A549 (cell line): Measurements from ENCODE around the gene MAG. TPM values are rescaled to one million over a fixed set of nuclear protein-coding genes. Genes with fewer than 3 reads are reported as not detected.

Experiments used
- ATAC-seq, 2 experiments: fragments of 200-7000 bp in 1 of 2; fragments of >200 bp in 1 of 2; cut with Nextera tagmentation in 1 of 2; cut with Tn5 transposase in 1 of 2; 3 replicates each; pipeline versions ENCODE4 v1.8.0 to v1.9.1; 2018 to 2020; ENCODE audit warnings: mild to moderate bottlenecking in 1 of 2, moderate library complexity in 1 of 2
- CTCF ChIA-PET: fragments of 300-600 bp; sonication (Branson Sonifier 250); formaldehyde crosslinking; extraction: SDS; loops from one replicate; lab custom pipeline; 2021; ENCODE audit warnings: antibody characterized with exemption, inconsistent platforms; lab: Yijun Ruan, JAX
- POLR2A ChIA-PET: fragments of 350-600 bp; formaldehyde crosslinking; extraction: SDS; loops from one replicate; lab custom pipeline; 2021; ENCODE audit warnings: antibody characterized with exemption, inconsistent platforms; lab: Yijun Ruan, JAX
- DNase-seq, 2 experiments: peaks; one replicate each; pipeline versions ENCODE4 v3.0.0 to v3.0.0-alpha.2; 2011 to 2016; ENCODE audit warnings: low read depth in 1 of 2, low spot score in 1 of 2
- FAIRE-seq: peaks from 2 replicates; lab custom pipeline; 2011; peaks lifted over from hg19 to GRCh38; lab: Jason Lieb, UNC
- H3K27ac ChIP-seq, 2 experiments: fragments of >200 bp; sonication (Bioruptor Twin); formaldehyde crosslinking; 3 replicates each; pipeline ENCODE4 v1.5.1; 2016 to 2017
- H3K4me1 ChIP-seq: fragments of >200 bp; sonication (Bioruptor Twin); formaldehyde crosslinking; 3 replicates; pipeline ENCODE4 v1.6.1; 2016
- H3K4me2 ChIP-seq: fragments of >200 bp; sonication (Bioruptor Twin); formaldehyde crosslinking; 3 replicates; pipeline ENCODE4 v1.6.1; 2016
- H3K4me3 ChIP-seq: fragments of >200 bp; sonication (Bioruptor Twin); formaldehyde crosslinking; 3 replicates; pipeline ENCODE4 v1.5.1; 2016
- H3K9me3 ChIP-seq: fragments of >200 bp; sonication (Bioruptor Twin); formaldehyde crosslinking; 3 replicates; pipeline ENCODE4 v1.6.1; 2016
- BCL3 ChIP-seq: fragments of >200 bp; sonication (Bioruptor Twin); formaldehyde crosslinking; IDR thresholded peaks from 3 replicates; pipeline ENCODE4 v1.6.1; 2016
- CBX2 ChIP-seq: fragments of 200-600 bp; sonication (generic); IDR thresholded peaks from 2 replicates; pipeline ENCODE4 v1.6.1; 2016; ENCODE audit warnings: low read depth, mild to moderate bottlenecking, borderline replicate concordance
- CEBPB ChIP-seq, 2 experiments: fragments of >200 bp in 1 of 2; sonication (Bioruptor Twin) in 1 of 2; formaldehyde crosslinking in 1 of 2; IDR thresholded peaks; 2 replicates each; pipeline ENCODE4 v1.6.1; 2012 to 2016
- CHD2 ChIP-seq: fragments of 150-350 bp; IDR thresholded peaks from 2 replicates; pipeline ENCODE4 v1.6.1; 2014; ENCODE audit warnings: low read length; ENCODE audit not compliant: partially characterized antibody
- CHD4 ChIP-seq: fragments of 200-600 bp; sonication (generic); IDR thresholded peaks from 2 replicates; pipeline ENCODE4 v1.6.1; 2016; ENCODE audit warnings: antibody characterized with exemption, mild to moderate bottlenecking, borderline replicate concordance
- CTCF ChIP-seq: fragments of >200 bp; sonication (Bioruptor Twin); formaldehyde crosslinking; IDR thresholded peaks from 3 replicates; pipeline ENCODE4 v1.5.1; 2016
- EHF ChIP-seq: fragments of 250-450 bp; sonication (Bioruptor Pico); IDR thresholded peaks from 2 replicates; pipeline ENCODE4 v1.5.0; 2020; ENCODE audit warnings: mild to moderate bottlenecking
- EHMT2 ChIP-seq: fragments of 200-600 bp; sonication (generic); IDR thresholded peaks from 2 replicates; pipeline ENCODE4 v1.6.1; 2016; ENCODE audit warnings: antibody characterized with exemption, low read depth, mild to moderate bottlenecking, moderate library complexity
- EP300 ChIP-seq, 2 experiments: fragments of >200 bp; sonication (Bioruptor Twin); formaldehyde crosslinking; IDR thresholded peaks; 2 replicates in 1 of 2; 3 replicates in 1 of 2; pipeline ENCODE4 v1.6.1; 2016 to 2017
- ESRRA ChIP-seq: fragments of 150-350 bp; IDR thresholded peaks from 2 replicates; pipeline ENCODE4 v1.6.1; 2014; ENCODE audit warnings: mild to moderate bottlenecking, low read length, borderline replicate concordance
- FOSL2 ChIP-seq, 2 experiments: fragments of 450-650 bp in 1 of 2; fragments of >200 bp in 1 of 2; sonication (Bioruptor Twin) in 1 of 2; formaldehyde crosslinking; IDR thresholded peaks; 2 replicates each; pipeline versions ENCODE4 v1.5.0 to v1.6.1; 2016 to 2020; ENCODE audit warnings: mild to moderate bottlenecking in 1 of 2, moderate library complexity in 1 of 2
- GATA3 ChIP-seq: IDR thresholded peaks from 2 replicates; pipeline ENCODE4 v1.6.1; 2012; ENCODE audit warnings: borderline replicate concordance
- HOXA7 ChIP-seq: fragments of 250-450 bp; sonication (Bioruptor Pico); IDR thresholded peaks from 2 replicates; pipeline ENCODE4 v1.5.0; 2020; ENCODE audit warnings: mild to moderate bottlenecking, moderate library complexity
- HOXB13 ChIP-seq: fragments of 250-450 bp; sonication (Bioruptor Pico); IDR thresholded peaks from 2 replicates; pipeline ENCODE4 v1.5.0; 2020; ENCODE audit warnings: low read depth, mild to moderate bottlenecking, moderate library complexity
- JUN ChIP-seq, 2 experiments: fragments of >200 bp; sonication (Bioruptor Twin); formaldehyde crosslinking; IDR thresholded peaks; 2 replicates in 1 of 2; 3 replicates in 1 of 2; pipeline ENCODE4 v1.6.1; 2016 to 2017
- KDM5A ChIP-seq: fragments of 200-600 bp; sonication (generic); IDR thresholded peaks from 2 replicates; pipeline ENCODE4 v1.6.1; 2016; ENCODE audit warnings: antibody characterized with exemption, mild to moderate bottlenecking
- MAFK ChIP-seq: fragments of 450-650 bp; IDR thresholded peaks from 2 replicates; pipeline ENCODE4 v1.6.1; 2014; ENCODE audit not compliant: partially characterized antibody
- MAX ChIP-seq: IDR thresholded peaks from 2 replicates; pipeline ENCODE4 v1.6.1; 2012
- MYC ChIP-seq: IDR thresholded peaks from 2 replicates; pipeline ENCODE4 v1.6.1; 2012; ENCODE audit warnings: mild to moderate bottlenecking, inconsistent platforms, low read length, improper control_type of control experiment, borderline replicate concordance
- NPAS2 ChIP-seq: fragments of 250-450 bp; sonication (Bioruptor Pico); IDR thresholded peaks from 2 replicates; pipeline ENCODE4 v1.8.0; 2022; ENCODE audit warnings: mild to moderate bottlenecking, moderate library complexity, borderline replicate concordance
- PBX3 ChIP-seq: IDR thresholded peaks from 2 replicates; pipeline ENCODE4 v1.6.1; 2012
- PHF8 ChIP-seq: fragments of 200-600 bp; sonication (generic); IDR thresholded peaks from 2 replicates; pipeline ENCODE4 v1.6.1; 2016; ENCODE audit warnings: low read depth, mild to moderate bottlenecking, antibody characterized with exemption, moderate library complexity, borderline replicate concordance
- POLR2AphosphoS2 ChIP-seq: conservative IDR thresholded peaks from 2 replicates; pipeline ENCODE4 v1.6.1; 2012; ENCODE audit warnings: low read length, improper control_type of control experiment, inconsistent platforms
- RAD21 ChIP-seq, 2 experiments: fragments of >200 bp in 1 of 2; sonication (Bioruptor Twin) in 1 of 2; formaldehyde crosslinking in 1 of 2; IDR thresholded peaks in 1 of 2; conservative IDR thresholded peaks in 1 of 2; 2 replicates in 1 of 2; 3 replicates in 1 of 2; pipeline ENCODE4 v1.6.1; 2012 to 2018; ENCODE audit warnings: inconsistent platforms in 1 of 2
- RARB ChIP-seq: fragments of 250-450 bp; sonication (Bioruptor Pico); IDR thresholded peaks from 2 replicates; pipeline ENCODE4 v1.8.0; 2021; ENCODE audit warnings: mild to moderate bottlenecking, moderate library complexity
- RCOR1 ChIP-seq: fragments of 150-350 bp; IDR thresholded peaks from 2 replicates; pipeline ENCODE4 v1.6.1; 2014; ENCODE audit warnings: antibody characterized with exemption, low read length, low read depth
- RFX5 ChIP-seq: fragments of 450-650 bp; IDR thresholded peaks from 2 replicates; pipeline ENCODE4 v1.7.1; 2014; ENCODE audit warnings: antibody characterized with exemption, mild to moderate bottlenecking, moderate library complexity
- RNF2 ChIP-seq: fragments of 200-600 bp; sonication (generic); IDR thresholded peaks from 2 replicates; pipeline ENCODE4 v1.6.1; 2016; ENCODE audit warnings: low read depth, mild to moderate bottlenecking, antibody characterized with exemption, moderate library complexity, borderline replicate concordance
- SMC3 ChIP-seq: fragments of >200 bp; sonication (Bioruptor Twin); formaldehyde crosslinking; IDR thresholded peaks from 3 replicates; pipeline ENCODE4 v1.6.1; 2018; ENCODE audit warnings: inconsistent platforms
- SREBF2 ChIP-seq: fragments of 450-650 bp; IDR thresholded peaks from 2 replicates; pipeline ENCODE4 v1.6.1; 2014; ENCODE audit warnings: mild to moderate bottlenecking, moderate library complexity
- TFCP2L1 ChIP-seq: fragments of 250-450 bp; sonication (Bioruptor Pico); IDR thresholded peaks from 2 replicates; pipeline ENCODE4 v1.5.0; 2021; ENCODE audit warnings: mild to moderate bottlenecking
- USF2 ChIP-seq: fragments of 450-650 bp; IDR thresholded peaks from 2 replicates; pipeline ENCODE4 v1.6.1; 2014; ENCODE audit warnings: antibody characterized with exemption
- ZFP36 ChIP-seq: fragments of 450-650 bp; IDR thresholded peaks from 2 replicates; pipeline ENCODE4 v1.6.1; 2014; ENCODE audit warnings: borderline replicate concordance; ENCODE audit not compliant: partially characterized antibody
- ZNF302 ChIP-seq: fragments of 250-450 bp; sonication (Bioruptor Pico); IDR thresholded peaks from 2 replicates; pipeline ENCODE4 v1.9.0; 2021; ENCODE audit warnings: inconsistent platforms, mild to moderate bottlenecking, moderate library complexity
- ZSCAN20 ChIP-seq: fragments of 250-450 bp; sonication (Bioruptor Pico); IDR thresholded peaks from 2 replicates; pipeline ENCODE4 v1.8.0; 2022; ENCODE audit warnings: mild to moderate bottlenecking, moderate library complexity
- WGBS: methylation state at CpG from one replicate; pipeline ENCODE4 v1.1.6; 2017; ENCODE audit errors: missing lambda C conversion rate; 5-methylcytosine and 5-hydroxymethylcytosine counted together
- polyA plus RNA-seq, 4 experiments: library from polyadenylated mRNA; depleted of rRNA in 3 of 4; stranded (reverse); fragments of >200 nt; fragmentation: RNase III in 1 of 4; extraction: RNeasy Plus Mini Kit Qiagen cat#74134 plus additional on column Dnase treatment in 1 of 4; gene quantifications; 2 replicates in 3 of 4; 3 replicates in 1 of 4; pipeline ENCODE4 v1.2.3, GENCODE V29; 2011 to 2017

The MAG gene
- polyA plus RNA-seq, 2 of the 4 experiments (the other 2 are of a cell fraction): not detected

- H3K9me3 ChIP-seq: no peaks in the 10 kb centered on the region
- DNase-seq: peak; percentile 92 to 97
- H3K27ac ChIP-seq: peak overlapping the region; percentile 97 to 99
- H3K4me1 ChIP-seq: peaks cover 14% of the 10 kb centered on the region
- peak; percentile 70 to 83 for ATAC-seq
- TF ChIP-seq EHF (no peak), NPAS2 (CRISPR knock-in tag) (no peak), POLR2AphosphoS2 (no peak), RAD21 (conservative IDR thresholded peaks at IDR 0.05 in 1 of 2, IDR thresholded peaks at IDR 0.05 in 1 of 2) (peak; percentile 65 to 89), SREBF2 (no peak), HOXA7 (CRISPR knock-in tag) (no peak), HOXB13 (CRISPR knock-in tag) (no peak), KDM5A (peak; percentile 37; the same call in 1 of the 2 replicates), CBX2 (no peak), MYC (peak; percentile 64; the same call in 1 of the 2 replicates), MAX (peak; percentile 74), JUN (IDR thresholded peaks at IDR 0.05) (peak in 1 of 2 experiments; percentile 90; a peak in 4 of 5 replicates), FOSL2 (IDR thresholded peaks at IDR 0.05) (no peak), FOSL2 (CRISPR knock-in tag; IDR thresholded peaks at IDR 0.05) (no peak), ZNF302 (no peak), PBX3 (peak; percentile 89), EP300 (IDR thresholded peaks at IDR 0.05) (no peak), RCOR1 (no peak), EHMT2 (no peak), CHD2 (no peak), MAFK (no peak), CTCF (peak; percentile 100), BCL3 (peak; percentile 55; the same call in 1 of the 3 replicates), CEBPB (IDR thresholded peaks at IDR 0.05) (no peak), ZFP36 (no peak), TFCP2L1 (CRISPR knock-in tag) (0 out of 2 replicates have a peak, but pooled peaks have one; percentile 19), GATA3 (peak; percentile 41; the same call in 1 of the 2 replicates), ESRRA (no peak), CHD4 (no peak), PHF8 (peak; percentile 48; the same call in 1 of the 2 replicates), RFX5 (no peak), USF2 (peak; percentile 50; the same call in 1 of the 2 replicates), ZSCAN20 (no peak), SMC3 (peak; percentile 90), RARB (no peak), RNF2 (no peak)
- H3K4me3 ChIP-seq: peak overlapping the region; percentile 81
- 0% methylated on average over 15 of the region's 66 CpGs for WGBS
- ChIA-PET CTCF (interaction anchor here (0.6 to 5.6 kb wide), 44 partner anchors 11 to 444 kb away, joined by 3 to 97 read pairs (median 4); partner anchors contain the start of genes FXYD7, HAMP, LGI4 and MAG), POLR2A (interaction anchor here (0.8 to 1.4 kb wide), 4 partner anchors 8 to 199 kb away, joined by 3 to 5 read pairs (median 4); no protein-coding TSS in a partner anchor)
- peak overlapping the region; percentile 93 for H3K4me2 ChIP-seq
- no peak for FAIRE-seq
These were observed 22.4 kb upstream of the MAG start for GRCh38 chr19:35269438-35270117.
